Measurements from ENCODE around the gene TMEM141.
"Not testable (repeated sequence)": the region's sequence is repeated elsewhere in the genome, so short reads cannot be mapped to it uniquely, and the experiment has no call there.

DNA sequence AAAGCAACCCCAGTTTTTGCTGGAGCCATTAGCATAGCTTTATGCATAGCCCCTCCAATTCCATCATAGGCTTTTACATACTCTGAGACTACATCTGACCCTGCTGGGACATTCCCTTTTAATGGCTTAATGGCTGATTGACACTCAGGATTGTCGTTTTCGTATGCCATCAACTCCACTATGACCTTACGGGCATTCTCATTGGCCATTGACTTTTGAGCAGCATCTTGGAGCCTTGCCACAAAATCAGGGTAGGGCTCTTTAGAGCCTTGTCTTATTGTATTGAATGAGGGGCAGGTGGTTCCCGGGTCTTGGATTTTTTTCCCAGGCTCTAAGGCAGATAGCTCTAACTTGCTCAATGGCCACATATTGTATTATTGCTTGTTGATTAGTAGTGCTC is 4.2 kb upstream of the TMEM141 start:
- TF ChIP-seq, protein P1, sequence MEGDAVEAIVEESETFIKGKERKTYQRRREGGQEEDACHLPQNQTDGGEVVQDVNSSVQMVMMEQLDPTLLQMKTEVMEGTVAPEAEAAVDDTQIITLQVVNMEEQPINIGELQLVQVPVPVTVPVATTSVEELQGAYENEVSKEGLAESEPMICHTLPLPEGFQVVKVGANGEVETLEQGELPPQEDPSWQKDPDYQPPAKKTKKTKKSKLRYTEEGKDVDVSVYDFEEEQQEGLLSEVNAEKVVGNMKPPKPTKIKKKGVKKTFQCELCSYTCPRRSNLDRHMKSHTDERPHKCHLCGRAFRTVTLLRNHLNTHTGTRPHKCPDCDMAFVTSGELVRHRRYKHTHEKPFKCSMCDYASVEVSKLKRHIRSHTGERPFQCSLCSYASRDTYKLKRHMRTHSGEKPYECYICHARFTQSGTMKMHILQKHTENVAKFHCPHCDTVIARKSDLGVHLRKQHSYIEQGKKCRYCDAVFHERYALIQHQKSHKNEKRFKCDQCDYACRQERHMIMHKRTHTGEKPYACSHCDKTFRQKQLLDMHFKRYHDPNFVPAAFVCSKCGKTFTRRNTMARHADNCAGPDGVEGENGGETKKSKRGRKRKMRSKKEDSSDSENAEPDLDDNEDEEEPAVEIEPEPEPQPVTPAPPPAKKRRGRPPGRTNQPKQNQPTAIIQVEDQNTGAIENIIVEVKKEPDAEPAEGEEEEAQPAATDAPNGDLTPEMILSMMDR (IDR thresholded peaks at IDR 0.05), result not testable (repeated sequence)
- TF ChIP-seq CHD2 (IDR thresholded peaks at IDR 0.05; ENCODE audit: low read length, partially characterized antibody), result not testable (repeated sequence)
